Fibroblast of peridontal ligament (primary cell): ENCODE measurements around the gene RETREG3.

Experiments used
- DNase-seq: peaks from one replicate; pipeline ENCODE4 v3.0.0-alpha.2; 2010; ENCODE audit errors: extremely low read depth

The RETREG3 gene

GRCh38 chr17:42531455-42532354 lies 77.5 kb downstream of the RETREG3 start:
- peak; percentile 33 for DNase-seq

DNA sequence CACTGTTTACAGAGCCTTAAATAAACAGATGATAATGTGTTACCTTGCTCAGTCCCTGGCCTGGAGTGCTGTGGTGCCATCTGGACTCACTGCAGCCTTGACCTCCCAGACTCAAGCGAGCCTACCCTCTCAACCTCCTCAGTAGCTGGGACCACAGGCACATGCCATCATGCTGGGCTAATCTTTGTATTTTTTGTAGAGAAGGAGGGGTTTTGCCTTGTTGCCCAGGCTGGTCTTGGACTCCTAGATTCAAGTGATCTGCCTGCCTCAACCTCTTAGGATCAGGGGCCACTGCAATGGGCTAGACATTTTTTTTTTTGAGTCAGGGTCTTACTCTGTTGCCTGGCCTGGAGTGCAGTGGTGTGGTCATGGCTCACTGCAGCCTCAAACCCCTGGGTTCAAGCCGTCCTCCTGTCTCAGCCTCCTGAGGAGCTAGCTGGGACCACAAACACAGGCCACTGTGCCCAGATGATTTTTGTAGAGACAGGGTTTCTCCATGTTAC lies 78.2 kb downstream of the RETREG3 start:
- DNase-seq = no peak
